ENCODE results near the gene BAHD1.
A peak's percentile ranks its signal among the peaks of the same experiment; 100 is the strongest.

BAHD1 gene

DNA sequence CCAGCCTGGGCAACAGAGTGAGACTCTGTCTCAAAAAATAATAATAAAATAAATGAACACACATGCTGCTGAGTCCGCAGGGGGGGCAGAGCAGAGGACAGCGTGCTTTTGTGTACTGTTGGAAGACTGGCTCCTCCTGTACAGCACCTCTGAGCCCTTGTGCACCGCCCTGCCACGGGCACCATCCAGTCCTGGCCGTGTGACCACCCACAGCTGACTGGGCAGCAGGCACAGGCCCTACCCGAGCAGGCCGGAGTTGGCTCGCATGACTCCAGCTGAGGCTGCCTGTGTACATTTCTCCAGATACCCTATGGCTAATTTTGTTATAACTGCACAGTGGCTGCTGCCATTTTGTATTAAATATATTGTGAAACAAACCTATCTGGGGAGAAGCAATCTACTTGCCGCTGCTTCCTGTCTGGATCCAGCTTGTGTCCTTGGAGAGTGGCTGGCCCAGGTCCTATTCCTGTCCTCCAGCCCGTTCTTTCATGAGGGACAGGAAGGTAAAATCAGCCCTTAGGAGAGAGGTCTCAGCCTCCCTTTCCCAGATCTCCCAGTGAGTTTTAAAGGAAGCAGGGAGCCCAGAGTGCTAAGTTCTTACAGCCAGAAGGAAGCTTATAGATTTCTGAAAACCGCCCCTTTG is 20.6 kb upstream of the BAHD1 start:
- Histone ChIP-seq H3K36me3 (replicated peaks in 1 of 2; ENCODE audit: control insufficient read depth in 2 of 2, insufficient read depth in 2 of 2, low read length in 2 of 2) (peaks cover 15 to 29% of the 10 kb centered on the region in 2 donors), H2AFZ (ENCODE audit: low read length) (no peak overlapping the region), H2AK5ac (ENCODE audit: low read depth, low read length) (no peak overlapping the region), H3K27ac (replicated peaks; ENCODE audit: low read length) (no peak overlapping the region), H3K4ac (ENCODE audit: low read length) (no peak overlapping the region), H2BK15ac (ENCODE audit: low read length) (no peak overlapping the region), H3K14ac (ENCODE audit: low read length) (no peak overlapping the region), H3K4me3 (ENCODE audit: low read length in 2 of 2) (no peak overlapping the region), H3K4me2 (ENCODE audit: insufficient read depth, low read length, poor library complexity, severe bottlenecking) (no peak overlapping the region), H2BK5ac (ENCODE audit: low read length) (no peak overlapping the region), H3K27me3 (ENCODE audit: control insufficient read depth in 3 of 3, insufficient read depth in 3 of 3, low read depth in 1 of 3, low read length in 3 of 3) (peaks cover 0 to 2% (median 0%) of the 10 kb centered on the region in 3 experiments), H3K18ac (ENCODE audit: low read length) (no peak overlapping the region), H3K9ac (ENCODE audit: low read depth, low read length, poor library complexity) (no peak overlapping the region), H4K8ac (ENCODE audit: low read depth, low read length) (no peak overlapping the region), H3K9me3 (replicated peaks in 1 of 2; ENCODE audit: control insufficient read depth in 2 of 2, insufficient read depth in 1 of 2, low read depth in 1 of 2, low read length in 2 of 2) (no peaks in the 10 kb centered on the region), H2BK12ac (ENCODE audit: low read length) (no peak overlapping the region), H3K23ac (ENCODE audit: low read depth, low read length, poor library complexity) (no peak overlapping the region), H2BK120ac (ENCODE audit: low read depth, low read length) (no peak overlapping the region), H3K4me1 (ENCODE audit: control insufficient read depth in 2 of 2, insufficient read depth in 1 of 2, low read depth in 1 of 2, low read length in 2 of 2) (peaks cover 3 to 4% of the 10 kb centered on the region in 2 donors), H4K91ac (ENCODE audit: low read depth, low read length, poor library complexity) (no peak overlapping the region), H3K79me1 (ENCODE audit: low read depth, low read length) (peaks cover 1% of the 10 kb centered on the region)
- no peak for DNase-seq (ENCODE audit: low spot score)
- WGBS, 2 donors (ENCODE audit: extremely low coverage in 2 of 2, insufficient read length in 2 of 2, insufficient replicate concordance in 1 of 2) = no CpG with 5 or more reads among the region's 11 CpGs

DNA sequence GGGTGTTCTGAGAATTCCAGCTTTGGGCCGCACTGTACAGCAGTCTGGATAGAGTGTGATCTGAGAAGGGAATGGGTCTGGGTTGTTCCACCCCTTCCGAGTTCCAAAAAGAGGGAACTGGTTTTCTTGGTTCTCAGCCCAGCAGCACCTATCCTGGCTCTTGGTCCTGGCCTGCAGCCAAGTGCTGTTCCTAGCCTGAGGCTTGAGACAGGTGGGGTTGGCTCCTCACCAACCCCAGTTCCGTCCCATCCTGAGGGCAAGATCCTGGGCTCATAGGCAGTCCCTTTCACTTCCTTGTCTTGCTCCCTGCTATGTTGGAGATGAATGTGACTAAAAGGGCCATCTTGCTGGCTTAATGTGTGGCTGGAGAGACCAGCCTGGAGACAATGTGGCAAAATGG is 20.0 kb upstream of the BAHD1 start:
- no peak overlapping the region for H2AK5ac ChIP-seq (ENCODE audit: low read depth, low read length)
- H4K8ac ChIP-seq (ENCODE audit: low read depth, low read length) = no peak overlapping the region
- H3K18ac ChIP-seq (ENCODE audit: low read length) = no peak overlapping the region
- no peak for DNase-seq (ENCODE audit: low spot score)
- no peak overlapping the region for H4K91ac ChIP-seq (ENCODE audit: low read depth, low read length, poor library complexity)
- peaks cover 0 to 2% (median 0%) of the 10 kb centered on the region in 3 experiments for H3K27me3 ChIP-seq (ENCODE audit: control insufficient read depth in 3 of 3, insufficient read depth in 3 of 3, low read depth in 1 of 3, low read length in 3 of 3)
- H3K23ac ChIP-seq (ENCODE audit: low read depth, low read length, poor library complexity) = no peak overlapping the region
- peaks cover 9 to 23% of the 10 kb centered on the region in 2 donors for H3K36me3 ChIP-seq (replicated peaks in 1 of 2; ENCODE audit: control insufficient read depth in 2 of 2, insufficient read depth in 2 of 2, low read length in 2 of 2)
- peaks cover 1% of the 10 kb centered on the region for H3K79me1 ChIP-seq (ENCODE audit: low read depth, low read length)
- H2BK12ac ChIP-seq (ENCODE audit: low read length) = no peak overlapping the region
- no peak overlapping the region for H3K4me3 ChIP-seq (ENCODE audit: low read length in 2 of 2)
- no peak overlapping the region for H3K4me2 ChIP-seq (ENCODE audit: insufficient read depth, low read length, poor library complexity, severe bottlenecking)
- no peak overlapping the region for H2AFZ ChIP-seq (ENCODE audit: low read length)
- H3K4me1 ChIP-seq (ENCODE audit: control insufficient read depth in 2 of 2, insufficient read depth in 1 of 2, low read depth in 1 of 2, low read length in 2 of 2) = peaks cover 3 to 4% of the 10 kb centered on the region in 2 donors
- H3K9ac ChIP-seq (ENCODE audit: low read depth, low read length, poor library complexity) = no peak overlapping the region
- H3K4ac ChIP-seq (ENCODE audit: low read length) = no peak overlapping the region
- H2BK5ac ChIP-seq (ENCODE audit: low read length) = no peak overlapping the region
- H2BK15ac ChIP-seq (ENCODE audit: low read length) = no peak overlapping the region
- no peak overlapping the region for H3K27ac ChIP-seq (replicated peaks; ENCODE audit: low read length)
- H3K14ac ChIP-seq (ENCODE audit: low read length) = no peak overlapping the region
- WGBS, 2 donors (ENCODE audit: extremely low coverage in 2 of 2, insufficient read length in 2 of 2, insufficient replicate concordance in 1 of 2) = no CpG with 5 or more reads among the region's 3 CpGs
- H3K9me3 ChIP-seq (replicated peaks in 1 of 2; ENCODE audit: control insufficient read depth in 2 of 2, insufficient read depth in 1 of 2, low read depth in 1 of 2, low read length in 2 of 2) = no peaks in the 10 kb centered on the region
- no peak overlapping the region for H2BK120ac ChIP-seq (ENCODE audit: low read depth, low read length)

DNA sequence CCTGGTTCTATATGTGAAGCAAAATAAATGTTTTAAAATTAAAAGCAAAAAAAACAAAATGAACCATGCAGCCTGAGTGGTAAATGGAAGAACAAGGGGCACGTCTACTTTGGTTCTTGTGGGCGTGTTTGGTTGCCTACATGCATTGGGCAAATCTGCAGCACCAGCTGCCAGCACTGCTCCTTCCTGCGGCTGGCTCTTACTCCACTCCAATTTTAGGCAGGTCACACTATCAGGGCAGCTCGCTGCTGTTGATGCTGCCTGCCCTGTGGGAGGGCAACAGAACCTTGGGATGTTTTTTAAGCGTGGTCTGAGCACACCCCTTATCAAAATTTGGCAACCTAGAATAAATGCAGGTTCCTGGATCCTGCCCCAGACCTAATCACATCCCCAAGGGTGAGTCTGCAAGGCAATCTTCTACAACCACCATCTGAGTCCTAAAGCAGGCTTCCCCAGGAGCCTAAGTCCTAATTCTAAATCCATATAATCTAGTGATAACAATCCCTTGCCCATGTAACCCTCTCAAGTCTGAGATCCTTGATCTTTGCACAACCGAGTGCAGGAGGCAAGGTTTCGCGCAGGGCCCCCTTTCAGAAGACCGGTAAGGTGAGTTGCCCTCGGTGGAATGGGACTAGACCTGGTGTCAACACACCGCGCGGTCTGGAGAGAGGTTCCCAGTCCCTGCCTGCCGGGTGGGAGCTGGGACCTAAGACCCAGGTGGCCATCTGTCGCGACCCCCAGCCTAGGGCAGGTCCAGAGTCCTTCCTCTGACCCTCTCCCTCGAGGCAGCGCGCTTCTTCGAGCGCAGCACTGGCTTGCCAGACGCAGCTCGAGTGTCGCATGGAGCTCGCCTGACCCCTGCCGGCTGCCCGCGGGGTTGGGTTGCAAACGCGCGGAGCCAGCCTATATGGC is 19.3 kb upstream of the BAHD1 start:
- H3K36me3 ChIP-seq (replicated peaks in 1 of 2; ENCODE audit: control insufficient read depth in 2 of 2, insufficient read depth in 2 of 2, low read length in 2 of 2) = peaks cover 5 to 17% of the 10 kb centered on the region in 2 donors
- H4K8ac ChIP-seq (ENCODE audit: low read depth, low read length) = no peak overlapping the region
- peaks cover 3 to 4% of the 10 kb centered on the region in 2 donors for H3K4me1 ChIP-seq (ENCODE audit: control insufficient read depth in 2 of 2, insufficient read depth in 1 of 2, low read depth in 1 of 2, low read length in 2 of 2)
- no CpG with 5 or more reads among the region's 31 CpGs for WGBS, 2 donors (ENCODE audit: extremely low coverage in 2 of 2, insufficient read length in 2 of 2, insufficient replicate concordance in 1 of 2)
- no peak overlapping the region for H4K91ac ChIP-seq (ENCODE audit: low read depth, low read length, poor library complexity)
- H3K4ac ChIP-seq (ENCODE audit: low read length) = no peak overlapping the region
- H2BK12ac ChIP-seq (ENCODE audit: low read length) = no peak overlapping the region
- H3K27me3 ChIP-seq (ENCODE audit: control insufficient read depth in 3 of 3, insufficient read depth in 3 of 3, low read depth in 1 of 3, low read length in 3 of 3) = peaks cover 0 to 2% (median 0%) of the 10 kb centered on the region in 3 experiments
- no peak overlapping the region for H2BK15ac ChIP-seq (ENCODE audit: low read length)
- no peak overlapping the region for H3K4me2 ChIP-seq (ENCODE audit: insufficient read depth, low read length, poor library complexity, severe bottlenecking)
- H3K9me3 ChIP-seq (replicated peaks in 1 of 2; ENCODE audit: control insufficient read depth in 2 of 2, insufficient read depth in 1 of 2, low read depth in 1 of 2, low read length in 2 of 2) = no peaks in the 10 kb centered on the region
- H3K79me1 ChIP-seq (ENCODE audit: low read depth, low read length) = no peaks in the 10 kb centered on the region
- peak overlapping the region; percentile 66 for H2AFZ ChIP-seq (ENCODE audit: low read length)
- peak overlapping the region; percentile 59 for H3K23ac ChIP-seq (ENCODE audit: low read depth, low read length, poor library complexity)
- DNase-seq (ENCODE audit: low spot score) = peak; percentile 62
- no peak overlapping the region for H2AK5ac ChIP-seq (ENCODE audit: low read depth, low read length)
- peak overlapping the region; percentile 89 for H3K9ac ChIP-seq (ENCODE audit: low read depth, low read length, poor library complexity)
- no peak overlapping the region for H2BK120ac ChIP-seq (ENCODE audit: low read depth, low read length)
- H2BK5ac ChIP-seq (ENCODE audit: low read length) = no peak overlapping the region
- no peak overlapping the region for H3K14ac ChIP-seq (ENCODE audit: low read length)
- peak overlapping the region in 1 of 2 donors; percentile 65 for H3K4me3 ChIP-seq (ENCODE audit: low read length in 2 of 2)
- H3K18ac ChIP-seq (ENCODE audit: low read length) = peak overlapping the region; percentile 40
- no peak overlapping the region for H3K27ac ChIP-seq (replicated peaks; ENCODE audit: low read length)
